ENCODE measurements around the gene OR2W3.

OR2W3 gene

GRCh38 chr1:247919952-247920351 is 24.6 kb downstream of the OR2W3 start, which contains the start of gene OR2T8:
Gene OR2T8 (plus strand): TSS chr1:247920252. CDS start chr1:247921018, 766 bp downstream.
- no peak for DNase-seq (ENCODE audit: low read depth)

- DNase-seq (ENCODE audit: low read depth), result no peak
These were observed 28.6 kb downstream of the OR2W3 start for GRCh38 chr1:247923941-247924340.

- no peak for DNase-seq (ENCODE audit: low read depth)
These were observed 29.5 kb downstream of the OR2W3 start, which contains the start of gene OR2AJ1 for GRCh38 chr1:247924868-247925267. Gene OR2AJ1 (plus strand): TSS chr1:247924889. CDS start chr1:247933769, 8,880 bp downstream.

GRCh38 chr1:247933989-247934388 is 38.6 kb downstream of the OR2W3 start:
- DNase-seq (ENCODE audit: low read depth), result no peak

GRCh38 chr1:247935781-247936180 is 40.4 kb downstream of the OR2W3 start:
- DNase-seq (ENCODE audit: low read depth), result no peak

- DNase-seq (ENCODE audit: low read depth), result no peak
These were observed 41.0 kb downstream of the OR2W3 start for GRCh38 chr1:247936415-247936814.

GRCh38 chr1:247936965-247937734 is 41.8 kb downstream of the OR2W3 start:
- peak; percentile 17 for DNase-seq (ENCODE audit: low read depth)

- DNase-seq (ENCODE audit: low read depth), result no peak
These were observed 47.2 kb downstream of the OR2W3 start for GRCh38 chr1:247942624-247943023.
